Neural cell (in vitro differentiated cells): Measurements from ENCODE around the gene NCR3LG1. TPM values are rescaled to one million over a fixed set of nuclear protein-coding genes. Genes with fewer than 3 reads are reported as not detected.

Experiments
- H2AFZ ChIP-seq: fragments of 200-600, 300-800 bp; sonication (generic), shearing (Covaris generic); 2 replicates; pipeline ENCODE4 v1.6.0; 2014; ENCODE audit warnings: low read depth, mild to moderate bottlenecking, antibody characterized with exemption, low read length, moderate library complexity
- H3F3A ChIP-seq: fragments of 200-600 bp; shearing (Covaris generic); 2 replicates; pipeline ENCODE4 v1.6.1; 2016; ENCODE audit warnings: mild to moderate bottlenecking, moderate library complexity, mixed read lengths, antibody characterized with exemption, low read length; ENCODE audit not compliant: insufficient read depth, poor library complexity, severe bottlenecking
- H3K27ac ChIP-seq: fragments of 200-600, 300-800 bp; sonication (generic), shearing (Covaris generic); 2 replicates; pipeline ENCODE4 v1.5.1; 2014; ENCODE audit warnings: mild to moderate bottlenecking, low read length, moderate library complexity
- H3K27me3 ChIP-seq: fragments of 300-800, 200-600 bp; sonication (generic), shearing (Covaris generic); 2 replicates; pipeline ENCODE4 v1.6.0; 2014; ENCODE audit warnings: mild to moderate bottlenecking, low read depth, low read length, moderate library complexity; ENCODE audit not compliant: insufficient read depth
- H3K36me3 ChIP-seq: fragments of 300-800, 200-600 bp; sonication (generic), shearing (Covaris generic); 2 replicates; pipeline ENCODE4 v1.5.1; 2014; ENCODE audit warnings: mild to moderate bottlenecking, antibody characterized with exemption, low read length, moderate library complexity; ENCODE audit not compliant: insufficient read depth
- H3K4me2 ChIP-seq: fragments of 300-800, 200-600 bp; sonication (generic), shearing (Covaris generic); 2 replicates; pipeline ENCODE4 v1.6.0; 2014; ENCODE audit warnings: mild to moderate bottlenecking, low read length
- H3K4me3 ChIP-seq: fragments of 300-800, 200-600 bp; sonication (generic), shearing (Covaris generic); 2 replicates; pipeline ENCODE4 v1.5.1; 2014; ENCODE audit warnings: mild to moderate bottlenecking, low read length, moderate library complexity
- H3K79me2 ChIP-seq: fragments of 200-600 bp; shearing (Covaris generic); replicated peaks from 2 replicates; pipeline ENCODE4 v1.6.0; 2014; ENCODE audit warnings: mild to moderate bottlenecking, low read length, moderate library complexity; ENCODE audit not compliant: insufficient read depth
- H3K9ac ChIP-seq: fragments of 300-800, 200-600 bp; sonication (generic), shearing (Covaris generic); 2 replicates; pipeline ENCODE4 v1.6.1; 2016; ENCODE audit warnings: mild to moderate bottlenecking, low read length, mixed read lengths
- H3K9me2 ChIP-seq: fragments of 200-600 bp; shearing (Covaris generic); 2 replicates; pipeline ENCODE4 v1.6.1; 2016; ENCODE audit warnings: mild to moderate bottlenecking, low read length, mixed read lengths; ENCODE audit not compliant: insufficient read depth
- H3K9me3 ChIP-seq: fragments of 200-600, 300-800 bp; sonication (generic), shearing (Covaris generic); 2 replicates; pipeline ENCODE4 v1.6.1; 2016; ENCODE audit warnings: mild to moderate bottlenecking, mixed run types, low read length, moderate library complexity, mixed read lengths
- H4K20me1 ChIP-seq: fragments of 200-600 bp; shearing (Covaris generic); 2 replicates; pipeline ENCODE4 v1.6.1; 2016; ENCODE audit warnings: mild to moderate bottlenecking, mixed run types; ENCODE audit not compliant: insufficient read depth
- EP300 ChIP-seq: fragments of 450-650 bp; conservative IDR thresholded peaks from 2 replicates; pipeline ENCODE4 v1.6.1; 2014; ENCODE audit warnings: antibody characterized with exemption, mild to moderate bottlenecking, moderate library complexity; ENCODE audit not compliant: poor library complexity, severe bottlenecking
- EZH2 ChIP-seq: fragments of 200-600, 300-800 bp; shearing (Covaris generic), sonication (generic); IDR thresholded peaks from 2 replicates; pipeline ENCODE4 v1.6.1; 2014; ENCODE audit warnings: antibody characterized with exemption, low read length, borderline replicate concordance, mild to moderate bottlenecking; ENCODE audit not compliant: insufficient read depth, poor library complexity, severe bottlenecking
- MXI1 ChIP-seq: fragments of 450-650 bp; conservative IDR thresholded peaks from 2 replicates; pipeline ENCODE4 v1.6.1; 2014; ENCODE audit warnings: antibody characterized with exemption, mild to moderate bottlenecking; ENCODE audit not compliant: poor library complexity, severe bottlenecking
- POLR2AphosphoS5 ChIP-seq: IDR thresholded peaks from 2 replicates; pipeline ENCODE4 v1.6.1; 2012
- RAD21 ChIP-seq: fragments of 450-650 bp; conservative IDR thresholded peaks from 2 replicates; pipeline ENCODE4 v1.6.1; 2014; ENCODE audit warnings: antibody characterized with exemption, mild to moderate bottlenecking, moderate library complexity
- SMC3 ChIP-seq: fragments of 450-650 bp; conservative IDR thresholded peaks from 2 replicates; pipeline ENCODE4 v1.6.1; 2014; ENCODE audit warnings: antibody characterized with exemption, mild to moderate bottlenecking, moderate library complexity; ENCODE audit not compliant: poor library complexity
- TAF1 ChIP-seq: IDR thresholded peaks from 2 replicates; pipeline ENCODE4 v1.6.1; 2012; ENCODE audit warnings: low read depth
- polyA plus RNA-seq: library from polyadenylated mRNA; depleted of rRNA; stranded (reverse); fragments of >200 nt; gene quantifications from 2 replicates; pipeline ENCODE4 v1.2.3, GENCODE V29; 2014
- TF ChIP-seq, protein P1 (sequence below): IDR thresholded peaks from 2 replicates; pipeline ENCODE4 v1.6.1; 2012; ENCODE audit warnings: borderline replicate concordance
- TF ChIP-seq, protein P2 (sequence below): fragments of 450-650 bp; IDR thresholded peaks from 2 replicates; pipeline ENCODE4 v1.5.1; 2014; ENCODE audit warnings: antibody characterized with exemption, mild to moderate bottlenecking, moderate library complexity; ENCODE audit not compliant: poor library complexity, severe bottlenecking

The NCR3LG1 gene
- polyA plus RNA-seq, 1 donor from 2014 or later: 3.1 TPM

DNA sequence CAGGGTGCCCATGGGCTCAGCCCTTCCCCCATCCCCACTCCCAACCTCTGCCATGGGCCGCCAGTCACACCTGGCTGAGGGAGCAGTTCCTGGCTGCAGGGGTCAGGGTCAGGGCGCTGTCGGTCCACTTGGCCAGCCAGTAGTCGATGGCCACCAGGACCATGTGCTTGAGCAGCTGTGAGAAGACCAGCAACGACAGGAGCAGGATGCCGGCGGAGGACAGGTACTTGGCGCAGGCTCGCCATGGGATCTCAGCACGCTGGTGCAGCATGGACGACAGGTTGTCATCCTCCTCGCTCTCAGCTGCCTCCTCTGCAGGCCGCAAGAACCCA is 55.2 kb downstream of the NCR3LG1 start:
- Histone ChIP-seq H3K79me2 (no peaks in the 10 kb centered on the region), H3K36me3 (no peaks in the 10 kb centered on the region), H3K9ac (no peak overlapping the region), H3K27ac (no peak overlapping the region), H3K9me2 (no peaks in the 10 kb centered on the region), H3K27me3 (no peaks in the 10 kb centered on the region), H3K4me3 (no peak overlapping the region), H3K4me2 (no peak overlapping the region), H2AFZ (no peak overlapping the region), H3F3A (no peaks in the 10 kb centered on the region), H4K20me1 (no peaks in the 10 kb centered on the region), H3K9me3 (no peaks in the 10 kb centered on the region)
- TF ChIP-seq EZH2 (no peak), MXI1 (no peak), TAF1 (no peak), POLR2AphosphoS5 (no peak), EP300 (no peak), SMC3 (no peak), RAD21 (no peak)
- TF ChIP-seq, protein P1, sequence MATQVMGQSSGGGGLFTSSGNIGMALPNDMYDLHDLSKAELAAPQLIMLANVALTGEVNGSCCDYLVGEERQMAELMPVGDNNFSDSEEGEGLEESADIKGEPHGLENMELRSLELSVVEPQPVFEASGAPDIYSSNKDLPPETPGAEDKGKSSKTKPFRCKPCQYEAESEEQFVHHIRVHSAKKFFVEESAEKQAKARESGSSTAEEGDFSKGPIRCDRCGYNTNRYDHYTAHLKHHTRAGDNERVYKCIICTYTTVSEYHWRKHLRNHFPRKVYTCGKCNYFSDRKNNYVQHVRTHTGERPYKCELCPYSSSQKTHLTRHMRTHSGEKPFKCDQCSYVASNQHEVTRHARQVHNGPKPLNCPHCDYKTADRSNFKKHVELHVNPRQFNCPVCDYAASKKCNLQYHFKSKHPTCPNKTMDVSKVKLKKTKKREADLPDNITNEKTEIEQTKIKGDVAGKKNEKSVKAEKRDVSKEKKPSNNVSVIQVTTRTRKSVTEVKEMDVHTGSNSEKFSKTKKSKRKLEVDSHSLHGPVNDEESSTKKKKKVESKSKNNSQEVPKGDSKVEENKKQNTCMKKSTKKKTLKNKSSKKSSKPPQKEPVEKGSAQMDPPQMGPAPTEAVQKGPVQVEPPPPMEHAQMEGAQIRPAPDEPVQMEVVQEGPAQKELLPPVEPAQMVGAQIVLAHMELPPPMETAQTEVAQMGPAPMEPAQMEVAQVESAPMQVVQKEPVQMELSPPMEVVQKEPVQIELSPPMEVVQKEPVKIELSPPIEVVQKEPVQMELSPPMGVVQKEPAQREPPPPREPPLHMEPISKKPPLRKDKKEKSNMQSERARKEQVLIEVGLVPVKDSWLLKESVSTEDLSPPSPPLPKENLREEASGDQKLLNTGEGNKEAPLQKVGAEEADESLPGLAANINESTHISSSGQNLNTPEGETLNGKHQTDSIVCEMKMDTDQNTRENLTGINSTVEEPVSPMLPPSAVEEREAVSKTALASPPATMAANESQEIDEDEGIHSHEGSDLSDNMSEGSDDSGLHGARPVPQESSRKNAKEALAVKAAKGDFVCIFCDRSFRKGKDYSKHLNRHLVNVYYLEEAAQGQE: no peak
- TF ChIP-seq, protein P2, sequence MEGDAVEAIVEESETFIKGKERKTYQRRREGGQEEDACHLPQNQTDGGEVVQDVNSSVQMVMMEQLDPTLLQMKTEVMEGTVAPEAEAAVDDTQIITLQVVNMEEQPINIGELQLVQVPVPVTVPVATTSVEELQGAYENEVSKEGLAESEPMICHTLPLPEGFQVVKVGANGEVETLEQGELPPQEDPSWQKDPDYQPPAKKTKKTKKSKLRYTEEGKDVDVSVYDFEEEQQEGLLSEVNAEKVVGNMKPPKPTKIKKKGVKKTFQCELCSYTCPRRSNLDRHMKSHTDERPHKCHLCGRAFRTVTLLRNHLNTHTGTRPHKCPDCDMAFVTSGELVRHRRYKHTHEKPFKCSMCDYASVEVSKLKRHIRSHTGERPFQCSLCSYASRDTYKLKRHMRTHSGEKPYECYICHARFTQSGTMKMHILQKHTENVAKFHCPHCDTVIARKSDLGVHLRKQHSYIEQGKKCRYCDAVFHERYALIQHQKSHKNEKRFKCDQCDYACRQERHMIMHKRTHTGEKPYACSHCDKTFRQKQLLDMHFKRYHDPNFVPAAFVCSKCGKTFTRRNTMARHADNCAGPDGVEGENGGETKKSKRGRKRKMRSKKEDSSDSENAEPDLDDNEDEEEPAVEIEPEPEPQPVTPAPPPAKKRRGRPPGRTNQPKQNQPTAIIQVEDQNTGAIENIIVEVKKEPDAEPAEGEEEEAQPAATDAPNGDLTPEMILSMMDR: no peak

DNA sequence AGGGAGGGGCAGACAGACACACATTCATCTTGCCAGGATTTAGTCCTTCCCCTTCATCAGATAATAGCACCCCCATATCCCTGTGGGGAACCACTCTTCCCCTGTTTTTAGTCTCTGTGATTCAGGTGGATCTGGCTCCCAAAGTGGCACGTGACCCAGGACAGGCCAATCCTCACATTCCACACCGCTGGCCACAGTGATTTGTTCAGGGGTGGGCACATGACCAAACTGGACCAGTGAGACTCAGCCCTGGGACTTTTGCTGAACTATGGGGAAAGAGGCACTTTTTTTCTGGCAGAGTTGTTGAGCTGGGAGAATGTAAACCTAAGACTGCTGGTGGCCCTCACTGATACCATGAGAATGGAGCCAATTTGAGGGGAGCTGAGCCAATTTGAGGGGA is 56.0 kb downstream of the NCR3LG1 start:
- no peaks in the 10 kb centered on the region for H4K20me1 ChIP-seq
- H3K27ac ChIP-seq: no peak overlapping the region
- no peak overlapping the region for H2AFZ ChIP-seq
- no peaks in the 10 kb centered on the region for H3K27me3 ChIP-seq
- H3K9me2 ChIP-seq: no peaks in the 10 kb centered on the region
- no peak overlapping the region for H3K4me2 ChIP-seq
- H3K9me3 ChIP-seq: no peaks in the 10 kb centered on the region
- H3K79me2 ChIP-seq: no peaks in the 10 kb centered on the region
- no peaks in the 10 kb centered on the region for H3F3A ChIP-seq
- no peak overlapping the region for H3K4me3 ChIP-seq
- no peak overlapping the region for H3K9ac ChIP-seq
- H3K36me3 ChIP-seq: no peaks in the 10 kb centered on the region
- TF ChIP-seq TAF1 (no peak), EP300 (no peak), SMC3 (no peak), RAD21 (no peak), MXI1 (no peak), POLR2AphosphoS5 (no peak), EZH2 (no peak)
- TF ChIP-seq, protein P1: no peak
- TF ChIP-seq, protein P2: no peak
